SK-N-SH (cell line): Measurements from ENCODE around the gene OSGEPL1. TPM values are rescaled to one million over a fixed set of nuclear protein-coding genes. Genes with fewer than 3 reads are reported as not detected.

ENCODE experiments used
- CTCF ChIA-PET: fragments of 300-600, 350-600 bp; formaldehyde crosslinking; extraction: SDS; loops from one replicate; lab custom pipeline; 2021; lab: Yijun Ruan, JAX
- POLR2A ChIA-PET: fragments of 350-600 bp; sonication (Branson Sonifier 250); formaldehyde crosslinking; extraction: SDS; loops from one replicate; lab custom pipeline; 2020; ENCODE audit warnings: antibody characterized with exemption, inconsistent platforms; lab: Yijun Ruan, JAX
- DNase-seq: peaks from one replicate; pipeline ENCODE4 v3.0.0; 2012
- H2AFZ ChIP-seq: fragments of 200-600 bp; sonication (generic); 2 replicates; pipeline ENCODE4 v1.8.1; 2016; ENCODE audit warnings: antibody characterized with exemption, mild to moderate bottlenecking, low read depth
- H3F3A ChIP-seq: fragments of 200-600 bp; sonication (generic); replicated peaks from 2 replicates; pipeline ENCODE3; 2016; ENCODE audit warnings: antibody characterized with exemption, mild to moderate bottlenecking; ENCODE audit not compliant: insufficient read depth
- H3K27ac ChIP-seq, 2 experiments: fragments of 200-500 bp in 1 of 2; fragments of 200-600 bp in 1 of 2; sonication (Bioruptor generic) in 1 of 2; sonication (generic), shearing (Covaris generic) in 1 of 2; 2 replicates each; pipeline versions ENCODE4 v1.5.1 to v1.6.1; 2014 to 2016; ENCODE audit warnings: low read depth in 2 of 2, inconsistent platforms in 1 of 2, low read length in 1 of 2, mild to moderate bottlenecking in 1 of 2, mixed read lengths in 1 of 2
- H3K27me3 ChIP-seq: fragments of 200-600 bp; sonication (generic), shearing (Covaris generic); 2 replicates; pipeline ENCODE4 v1.6.1; 2016; ENCODE audit warnings: mixed run types; ENCODE audit not compliant: insufficient read depth
- H3K36me3 ChIP-seq, 2 experiments: fragments of 200-500 bp in 1 of 2; fragments of 200-600 bp in 1 of 2; sonication (Bioruptor generic) in 1 of 2; sonication (generic) in 1 of 2; replicated peaks in 1 of 2; 2 replicates each; pipeline versions ENCODE3 to v1.5.1; 2014 to 2016; ENCODE audit warnings: low read length in 1 of 2, mild to moderate bottlenecking in 1 of 2; ENCODE audit not compliant: insufficient read depth in 2 of 2, control insufficient read depth in 1 of 2
- H3K4me1 ChIP-seq, 2 experiments: fragments of 200-500 bp in 1 of 2; fragments of 200-600 bp in 1 of 2; sonication (Bioruptor generic) in 1 of 2; sonication (generic), shearing (Covaris generic) in 1 of 2; 2 replicates each; pipeline versions ENCODE4 v1.5.1 to v1.6.1; 2014 to 2016; ENCODE audit warnings: low read depth in 1 of 2, low read length in 1 of 2, mixed run types in 1 of 2; ENCODE audit not compliant: insufficient read depth in 2 of 2, control insufficient read depth in 1 of 2
- H3K4me2 ChIP-seq: fragments of 200-600 bp; sonication (generic), shearing (Covaris generic); 2 replicates; pipeline ENCODE4 v1.6.1; 2017; ENCODE audit warnings: mixed run types
- H3K4me3 ChIP-seq, 2 experiments: fragments of 200-500 bp in 1 of 2; fragments of 200-600 bp in 1 of 2; sonication (Bioruptor generic) in 1 of 2; sonication (generic), shearing (Covaris generic) in 1 of 2; 2 replicates each; pipeline versions ENCODE4 v1.5.1 to v1.8.1; 2014 to 2016; ENCODE audit warnings: low read depth in 2 of 2, inconsistent platforms in 1 of 2, low read length in 1 of 2, mild to moderate bottlenecking in 1 of 2, mixed read lengths in 1 of 2, moderate library complexity in 1 of 2
- H3K79me2 ChIP-seq: fragments of 200-600 bp; sonication (generic); 2 replicates; pipeline ENCODE4 v1.8.1; 2017; ENCODE audit warnings: mild to moderate bottlenecking; ENCODE audit not compliant: insufficient read depth
- H3K9ac ChIP-seq: fragments of 200-600 bp; sonication (generic); 2 replicates; pipeline ENCODE4 v1.6.1; 2017; ENCODE audit warnings: mixed run types
- H3K9me2 ChIP-seq: fragments of 200-600 bp; sonication (generic); 2 replicates; pipeline ENCODE4 v1.6.1; 2017; ENCODE audit warnings: mixed run types
- H3K9me3 ChIP-seq: fragments of 200-600 bp; sonication (generic); 2 replicates; pipeline ENCODE4 v1.6.1; 2017; ENCODE audit warnings: mixed run types, mild to moderate bottlenecking, moderate library complexity
- H4K20me1 ChIP-seq: fragments of 200-600 bp; sonication (generic); 2 replicates; pipeline ENCODE4 v1.6.1; 2017; ENCODE audit warnings: mild to moderate bottlenecking, mixed run types; ENCODE audit not compliant: insufficient read depth
- CTCF ChIP-seq: fragments of 200-600 bp; sonication (generic); IDR thresholded peaks from 2 replicates; pipeline ENCODE4 v1.6.1; 2017; ENCODE audit warnings: antibody characterized with exemption, mild to moderate bottlenecking, moderate library complexity
- FOXJ3 ChIP-seq: sonication (generic); formaldehyde crosslinking; IDR thresholded peaks from 2 replicates; pipeline ENCODE4 v1.5.1; 2020; ENCODE audit warnings: mild to moderate bottlenecking, missing genetic modification reagents
- RAD21 ChIP-seq: IDR thresholded peaks from 2 replicates; pipeline ENCODE4 v1.6.1; 2012; ENCODE audit warnings: mild to moderate bottlenecking, low read length
- RCOR1 ChIP-seq: fragments of 150-350 bp; IDR thresholded peaks from 2 replicates; pipeline ENCODE4 v1.6.1; 2017; ENCODE audit warnings: antibody characterized with exemption, low read length
- RFX5 ChIP-seq: IDR thresholded peaks from 2 replicates; pipeline ENCODE4 v1.6.1; 2012; ENCODE audit warnings: mild to moderate bottlenecking, improper control_type of control experiment, low read length
- RXRA ChIP-seq: IDR thresholded peaks from 2 replicates; pipeline ENCODE4 v1.4.0; 2012; ENCODE audit warnings: low read depth, mild to moderate bottlenecking, borderline replicate concordance
- SIN3A ChIP-seq: IDR thresholded peaks from 2 replicates; pipeline ENCODE4 v1.6.1; 2012; ENCODE audit warnings: low read depth, mild to moderate bottlenecking, low read length, moderate library complexity, borderline replicate concordance
- WGBS: methylation state at CpG from one replicate; pipeline ENCODE4 v1.1.6; 2017; ENCODE audit warnings: low lambda C conversion rate; 5-methylcytosine and 5-hydroxymethylcytosine counted together
- polyA plus RNA-seq, 3 experiments: library from polyadenylated mRNA; depleted of rRNA; stranded (reverse); fragments of >200 nt; gene quantifications; 2 replicates each; pipeline ENCODE4 v1.2.3, GENCODE V29; 2012
- TF ChIP-seq, protein P1 (sequence below): fragments of 150-350 bp; IDR thresholded peaks from 2 replicates; pipeline ENCODE4 v1.6.1; 2016; ENCODE audit warnings: mild to moderate bottlenecking, low read depth, low read length
- TF ChIP-seq, protein P2 (sequence below): fragments of 150-350 bp; IDR thresholded peaks from 2 replicates; pipeline ENCODE4 v1.6.1; 2017; ENCODE audit warnings: antibody characterized with exemption, low read length, low read depth, borderline replicate concordance
- TF ChIP-seq, protein P3 (sequence below): IDR thresholded peaks from 2 replicates; pipeline ENCODE4 v1.6.1; 2012; ENCODE audit warnings: mild to moderate bottlenecking, low read depth, low read length, moderate library complexity

OSGEPL1 gene
- polyA plus RNA-seq, 1 of the 3 experiments (the other 2 are of a cell fraction), result 5.8 TPM

DNA sequence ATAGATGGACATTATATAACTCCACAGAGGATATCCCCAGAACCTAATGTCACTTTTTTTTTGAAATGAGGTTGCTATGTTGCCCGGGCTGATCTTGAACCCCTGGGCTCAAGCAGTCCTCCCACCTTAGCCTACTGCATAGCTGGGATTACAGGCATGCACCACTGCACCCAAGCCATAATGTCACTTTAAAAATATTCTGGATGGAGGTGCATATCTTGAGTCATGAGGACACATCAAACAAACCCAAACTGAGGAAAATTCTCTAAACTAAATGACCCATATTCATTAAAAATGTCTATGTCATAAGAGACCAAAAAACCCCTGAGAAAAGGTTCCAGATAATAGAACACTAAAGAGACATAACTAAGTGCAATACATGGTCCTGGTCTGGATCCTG lies 36.3 kb downstream of the OSGEPL1 start:
- peaks cover 0 to 6% of the 10 kb centered on the region in 2 experiments for H3K36me3 ChIP-seq
- H3K4me1 ChIP-seq, result no peaks in the 10 kb centered on the region
- no peak overlapping the region for H3K27ac ChIP-seq
- H3K4me2 ChIP-seq, result no peak overlapping the region
- no peaks in the 10 kb centered on the region for H4K20me1 ChIP-seq
- H3F3A ChIP-seq, result peaks cover 3% of the 10 kb centered on the region
- 57% methylated on average over 1 of the region's 1 CpG for WGBS
- no peaks in the 10 kb centered on the region for H3K79me2 ChIP-seq
- CTCF ChIA-PET, result no interaction called here
- POLR2A ChIA-PET, result no interaction called here
- no peaks in the 10 kb centered on the region for H3K9me2 ChIP-seq
- no peak overlapping the region for H3K9ac ChIP-seq
- no peaks in the 10 kb centered on the region for H3K9me3 ChIP-seq
- no peaks in the 10 kb centered on the region for H3K27me3 ChIP-seq
- H3K4me3 ChIP-seq, result no peak overlapping the region
- DNase-seq, result no peak
- H2AFZ ChIP-seq, result no peak overlapping the region
- TF ChIP-seq RCOR1, result no peak
- TF ChIP-seq, protein P1, sequence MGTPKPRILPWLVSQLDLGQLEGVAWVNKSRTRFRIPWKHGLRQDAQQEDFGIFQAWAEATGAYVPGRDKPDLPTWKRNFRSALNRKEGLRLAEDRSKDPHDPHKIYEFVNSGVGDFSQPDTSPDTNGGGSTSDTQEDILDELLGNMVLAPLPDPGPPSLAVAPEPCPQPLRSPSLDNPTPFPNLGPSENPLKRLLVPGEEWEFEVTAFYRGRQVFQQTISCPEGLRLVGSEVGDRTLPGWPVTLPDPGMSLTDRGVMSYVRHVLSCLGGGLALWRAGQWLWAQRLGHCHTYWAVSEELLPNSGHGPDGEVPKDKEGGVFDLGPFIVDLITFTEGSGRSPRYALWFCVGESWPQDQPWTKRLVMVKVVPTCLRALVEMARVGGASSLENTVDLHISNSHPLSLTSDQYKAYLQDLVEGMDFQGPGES, result no peak
- TF ChIP-seq, protein P2, sequence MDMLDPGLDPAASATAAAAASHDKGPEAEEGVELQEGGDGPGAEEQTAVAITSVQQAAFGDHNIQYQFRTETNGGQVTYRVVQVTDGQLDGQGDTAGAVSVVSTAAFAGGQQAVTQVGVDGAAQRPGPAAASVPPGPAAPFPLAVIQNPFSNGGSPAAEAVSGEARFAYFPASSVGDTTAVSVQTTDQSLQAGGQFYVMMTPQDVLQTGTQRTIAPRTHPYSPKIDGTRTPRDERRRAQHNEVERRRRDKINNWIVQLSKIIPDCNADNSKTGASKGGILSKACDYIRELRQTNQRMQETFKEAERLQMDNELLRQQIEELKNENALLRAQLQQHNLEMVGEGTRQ, result no peak
- TF ChIP-seq RAD21, result no peak
- TF ChIP-seq, protein P3, sequence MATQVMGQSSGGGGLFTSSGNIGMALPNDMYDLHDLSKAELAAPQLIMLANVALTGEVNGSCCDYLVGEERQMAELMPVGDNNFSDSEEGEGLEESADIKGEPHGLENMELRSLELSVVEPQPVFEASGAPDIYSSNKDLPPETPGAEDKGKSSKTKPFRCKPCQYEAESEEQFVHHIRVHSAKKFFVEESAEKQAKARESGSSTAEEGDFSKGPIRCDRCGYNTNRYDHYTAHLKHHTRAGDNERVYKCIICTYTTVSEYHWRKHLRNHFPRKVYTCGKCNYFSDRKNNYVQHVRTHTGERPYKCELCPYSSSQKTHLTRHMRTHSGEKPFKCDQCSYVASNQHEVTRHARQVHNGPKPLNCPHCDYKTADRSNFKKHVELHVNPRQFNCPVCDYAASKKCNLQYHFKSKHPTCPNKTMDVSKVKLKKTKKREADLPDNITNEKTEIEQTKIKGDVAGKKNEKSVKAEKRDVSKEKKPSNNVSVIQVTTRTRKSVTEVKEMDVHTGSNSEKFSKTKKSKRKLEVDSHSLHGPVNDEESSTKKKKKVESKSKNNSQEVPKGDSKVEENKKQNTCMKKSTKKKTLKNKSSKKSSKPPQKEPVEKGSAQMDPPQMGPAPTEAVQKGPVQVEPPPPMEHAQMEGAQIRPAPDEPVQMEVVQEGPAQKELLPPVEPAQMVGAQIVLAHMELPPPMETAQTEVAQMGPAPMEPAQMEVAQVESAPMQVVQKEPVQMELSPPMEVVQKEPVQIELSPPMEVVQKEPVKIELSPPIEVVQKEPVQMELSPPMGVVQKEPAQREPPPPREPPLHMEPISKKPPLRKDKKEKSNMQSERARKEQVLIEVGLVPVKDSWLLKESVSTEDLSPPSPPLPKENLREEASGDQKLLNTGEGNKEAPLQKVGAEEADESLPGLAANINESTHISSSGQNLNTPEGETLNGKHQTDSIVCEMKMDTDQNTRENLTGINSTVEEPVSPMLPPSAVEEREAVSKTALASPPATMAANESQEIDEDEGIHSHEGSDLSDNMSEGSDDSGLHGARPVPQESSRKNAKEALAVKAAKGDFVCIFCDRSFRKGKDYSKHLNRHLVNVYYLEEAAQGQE, result no peak
- TF ChIP-seq CTCF, result no peak
- TF ChIP-seq RXRA, result no peak
- no peak for TF ChIP-seq FOXJ3 (CRISPR knock-in tag)
- no peak for TF ChIP-seq SIN3A
- TF ChIP-seq RFX5, result no peak
- TF ChIP-seq, all 33 proteins: peak for 0
